HepG2 (cell line): Measurements from ENCODE around the gene U2AF1L4. TPM values are rescaled to one million over a fixed set of nuclear protein-coding genes. Genes with fewer than 3 reads are reported as not detected.

ENCODE experiments used
- ATF3 ChIP-seq: sonication (generic); formaldehyde crosslinking; IDR thresholded peaks from 2 replicates; pipeline ENCODE4 v1.4.0; 2020; ENCODE audit warnings: missing genetic modification reagents
- BORCS8-MEF2B ChIP-seq: sonication (generic); formaldehyde crosslinking; IDR thresholded peaks from 2 replicates; pipeline ENCODE4 v1.8.0; 2022; ENCODE audit warnings: mild to moderate bottlenecking, missing genetic modification reagents
- CERS6 ChIP-seq: sonication (generic); formaldehyde crosslinking; IDR thresholded peaks from 2 replicates; pipeline ENCODE4 v1.5.0; 2020; ENCODE audit warnings: missing genetic modification reagents
- CHCHD3 ChIP-seq: sonication (generic); formaldehyde crosslinking; IDR thresholded peaks from 2 replicates; pipeline ENCODE4 v1.8.0; 2022; ENCODE audit warnings: mild to moderate bottlenecking, missing genetic modification reagents, moderate library complexity
- ELK4 ChIP-seq: sonication (generic); formaldehyde crosslinking; IDR thresholded peaks from 2 replicates; pipeline ENCODE4 v1.9.0; 2021; ENCODE audit warnings: missing genetic modification reagents, borderline replicate concordance
- HMGA1 ChIP-seq: sonication (generic); formaldehyde crosslinking; conservative IDR thresholded peaks from 2 replicates; pipeline ENCODE4 v1.4.0; 2020; ENCODE audit warnings: missing genetic modification reagents
- MAFG ChIP-seq: sonication (generic); formaldehyde crosslinking; IDR thresholded peaks from 2 replicates; pipeline ENCODE4 v1.5.1; 2020; ENCODE audit warnings: mild to moderate bottlenecking, missing genetic modification reagents
- MEF2D ChIP-seq: sonication (generic); formaldehyde crosslinking; IDR thresholded peaks from 2 replicates; pipeline ENCODE4 v1.5.1; 2020; ENCODE audit warnings: mild to moderate bottlenecking, missing genetic modification reagents
- PAXIP1 ChIP-seq: sonication (generic); formaldehyde crosslinking; conservative IDR thresholded peaks from 2 replicates; pipeline ENCODE4 v1.4.0; 2020; ENCODE audit warnings: mild to moderate bottlenecking, missing genetic modification reagents, moderate library complexity
- SCMH1 ChIP-seq: sonication (generic); formaldehyde crosslinking; IDR thresholded peaks from 2 replicates; pipeline ENCODE4 v1.9.0; 2021; ENCODE audit warnings: missing genetic modification reagents, mild to moderate bottlenecking, borderline replicate concordance
- SOX5 ChIP-seq: IDR thresholded peaks from 2 replicates; pipeline ENCODE4 v1.6.1; 2016; ENCODE audit warnings: borderline replicate concordance
- TIGD3 ChIP-seq: sonication (generic); formaldehyde crosslinking; IDR thresholded peaks from 2 replicates; pipeline ENCODE4 v1.5.1; 2020; ENCODE audit warnings: mild to moderate bottlenecking, missing genetic modification reagents, borderline replicate concordance
- TRIM22 ChIP-seq: fragments of 450-650 bp; IDR thresholded peaks from 2 replicates; pipeline ENCODE4 v1.6.1; 2017
- ZBTB1 ChIP-seq: sonication (generic); formaldehyde crosslinking; IDR thresholded peaks from 2 replicates; pipeline ENCODE4 v1.4.0; 2020; ENCODE audit warnings: missing genetic modification reagents, borderline replicate concordance
- ZMYM3 ChIP-seq: sonication (generic); formaldehyde crosslinking; IDR thresholded peaks from 2 replicates; pipeline ENCODE4 v1.5.1; 2020; ENCODE audit warnings: mild to moderate bottlenecking, missing genetic modification reagents
- ZNF282 ChIP-seq: fragments of 450-650 bp; IDR thresholded peaks from 2 replicates; pipeline ENCODE4 v1.6.1; 2018; ENCODE audit not compliant: partially characterized antibody
- ZNF484 ChIP-seq: sonication (generic); formaldehyde crosslinking; IDR thresholded peaks from 2 replicates; pipeline ENCODE4 v1.5.1; 2020; ENCODE audit warnings: mild to moderate bottlenecking, low read depth, missing genetic modification reagents, borderline replicate concordance
- ZNF576 ChIP-seq: sonication (generic); formaldehyde crosslinking; IDR thresholded peaks from 2 replicates; pipeline ENCODE4 v1.4.0; 2020; ENCODE audit warnings: mild to moderate bottlenecking, missing genetic modification reagents
- ZNF607 ChIP-seq: sonication (generic); formaldehyde crosslinking; IDR thresholded peaks from 2 replicates; pipeline ENCODE4 v1.5.1; 2020; ENCODE audit warnings: missing genetic modification reagents, mild to moderate bottlenecking, borderline replicate concordance
- ZNF747 ChIP-seq: sonication (generic); formaldehyde crosslinking; IDR thresholded peaks from 2 replicates; pipeline ENCODE4 v1.8.1; 2023; ENCODE audit warnings: missing genetic modification reagents, mild to moderate bottlenecking, borderline replicate concordance
- polyA plus RNA-seq, 8 experiments: library from polyadenylated mRNA; depleted of rRNA in 3 of 8; stranded (reverse) in 7 of 8; unstranded in 1 of 8; fragments of >200 nt; fragmentation: Illumina TruSeq in 4 of 8; extraction: Trizol in 4 of 8; gene quantifications; 2 replicates each; pipeline versions ENCODE4 v1.2.1 to v1.2.3, GENCODE V29; 2011 to 2016; ENCODE audit warnings: low read depth in 4 of 8, missing spikeins in 1 of 8, mixed read lengths in 1 of 8; ENCODE audit not compliant: insufficient read depth in 1 of 8
- total RNA-seq, 5 experiments: library from RNA; depleted of rRNA; stranded (reverse); fragments of >200 nt; fragmentation: Illumina TruSeq; extraction: Trizol; gene quantifications; 2 replicates each; pipeline ENCODE4 v1.2.3, GENCODE V29; 2016; ENCODE audit warnings: low read depth in 1 of 5

The U2AF1L4 gene
- total and polyA plus RNA-seq, 2 of the 13 experiments (the other 11 are each of a cell fraction or from before 2014, with no cell fraction given): 7.9 to 15.4 TPM

GRCh38 chr19:35715981-35716800 is 29.0 kb downstream of the U2AF1L4 start (continued):
- no peak for TF ChIP-seq ZBTB1
- TF ChIP-seq PAXIP1: no peak; the same call in 1 of the 2 replicates
- TF ChIP-seq TRIM22: no peak
- 0 out of 2 replicates have a peak, but pooled peaks have one; percentile 37 for TF ChIP-seq ZMYM3 (CRISPR knock-in tag)
- TF ChIP-seq ZNF484 (CRISPR knock-in tag): no peak
- TF ChIP-seq MAFG (CRISPR knock-in tag): 0 out of 2 replicates have a peak, but pooled peaks have one; percentile 39
- TF ChIP-seq ELK4 (CRISPR knock-in tag): no peak
- no peak for TF ChIP-seq CERS6 (CRISPR knock-in tag)
- TF ChIP-seq ZNF747 (CRISPR knock-in tag): peak; percentile 80; the same call in 1 of the 2 replicates
- TF ChIP-seq ZNF576: no peak
- TF ChIP-seq CHCHD3 (CRISPR knock-in tag): 0 out of 2 replicates have a peak, but pooled peaks have one; percentile 25
- TF ChIP-seq SOX5: no peak
- TF ChIP-seq BORCS8-MEF2B (CRISPR knock-in tag): peak; percentile 88
- TF ChIP-seq ZNF282: no peak
- no peak for TF ChIP-seq HMGA1 (CRISPR knock-in tag)
- TF ChIP-seq SCMH1 (CRISPR knock-in tag): no peak
- TF ChIP-seq ZNF607 (CRISPR knock-in tag): no peak
- TF ChIP-seq ATF3 (CRISPR knock-in tag): no peak
- TF ChIP-seq TIGD3 (CRISPR knock-in tag): no peak
- TF ChIP-seq MEF2D (CRISPR knock-in tag): peak; percentile 64
